B cell (primary cell): Measurements from ENCODE around the gene HSD3B2. TPM values are rescaled to one million over a fixed set of nuclear protein-coding genes. Genes with fewer than 3 reads are reported as not detected.

Source experiments
- ATAC-seq: fragments of 200-7000 bp; cut with Tn5 transposase; one replicate; pipeline ENCODE4 v1.10.0; 2021; ENCODE audit warnings: low read depth, mild to moderate bottlenecking, moderate number of reproducible peaks, moderate library complexity
- CTCF ChIA-PET: fragments of 350-600 bp; sonication (Branson Sonifier 250); formaldehyde crosslinking; loops from one replicate; lab custom pipeline; 2021; ENCODE audit warnings: antibody characterized with exemption, inconsistent platforms; lab: Charles Lee
- POLR2A ChIA-PET: fragments of 350-600 bp; sonication (Branson Sonifier 250); formaldehyde crosslinking; loops from one replicate; lab custom pipeline; 2021; ENCODE audit warnings: antibody characterized with exemption; lab: Charles Lee
- DNase-seq: peaks from one replicate; pipeline ENCODE4 v3.0.0; 2013
- H2AFZ ChIP-seq: 2 replicates; pipeline ENCODE4 v1.6.1; 2012; ENCODE audit warnings: mild to moderate bottlenecking, low read depth, low read length; ENCODE audit not compliant: insufficient read depth, poor library complexity, severe bottlenecking
- H3K27ac ChIP-seq, 2 donors: 1 replicate in 1 of 2; 2 replicates in 1 of 2; pipeline ENCODE4 v1.5.1; 2012 to 2013; ENCODE audit warnings: low read length in 2 of 2, mild to moderate bottlenecking in 2 of 2, moderate library complexity in 1 of 2
- H3K27me3 ChIP-seq, 4 experiments: fragments of 200-600 bp in 1 of 4; sonication (generic) in 1 of 4; replicated peaks in 1 of 4; 1 replicate in 2 of 4; 2 replicates in 2 of 4; pipeline versions ENCODE4 v1.6.1 to v1.7.0; 2013 to 2016; ENCODE audit warnings: low read length in 3 of 4, mild to moderate bottlenecking in 2 of 4, mixed read lengths in 1 of 4, moderate library complexity in 1 of 4; ENCODE audit not compliant: insufficient read depth in 4 of 4, control insufficient read depth in 3 of 4; ENCODE audit errors: control extremely low read depth in 1 of 4
- H3K36me3 ChIP-seq, 2 experiments: replicated peaks in 1 of 2; 1 replicate in 1 of 2; 2 replicates in 1 of 2; pipeline versions ENCODE4 v1.6.1 to v1.7.1; 2013; ENCODE audit warnings: low read length in 1 of 2; ENCODE audit not compliant: insufficient read depth in 2 of 2, control insufficient read depth in 1 of 2; ENCODE audit errors: control extremely low read depth in 1 of 2, extremely low read depth in 1 of 2
- H3K4me1 ChIP-seq, 2 donors: fragments of 200-600 bp in 1 of 2; sonication (generic) in 1 of 2; 1 replicate in 1 of 2; 2 replicates in 1 of 2; pipeline versions ENCODE4 v1.5.1 to v1.6.1; 2013 to 2017; ENCODE audit warnings: low read length in 2 of 2; ENCODE audit not compliant: control insufficient read depth in 2 of 2, insufficient read depth in 2 of 2
- H3K4me2 ChIP-seq: replicated peaks from 2 replicates; pipeline ENCODE3; 2012; ENCODE audit warnings: mild to moderate bottlenecking, low read depth, low read length; ENCODE audit not compliant: poor library complexity, severe bottlenecking
- H3K4me3 ChIP-seq, 5 experiments: fragments of 200-600 bp in 1 of 5; sonication (generic) in 1 of 5; 1 replicate in 3 of 5; 2 replicates in 2 of 5; pipeline versions ENCODE4 v1.5.1 to v1.7.0; 2011 to 2016; ENCODE audit warnings: low read length in 4 of 5, mild to moderate bottlenecking in 4 of 5, low read depth in 2 of 5, control low read depth in 1 of 5, moderate library complexity in 1 of 5; ENCODE audit not compliant: insufficient read depth in 1 of 5; ENCODE audit errors: control extremely low read depth in 1 of 5, extremely low read depth in 1 of 5
- H3K79me2 ChIP-seq: fragments of 200-600 bp; sonication (generic); one replicate; pipeline ENCODE4 v1.6.0; 2016; ENCODE audit warnings: low read length; ENCODE audit not compliant: control insufficient read depth, insufficient read depth
- H3K9ac ChIP-seq: fragments of 200-600 bp; sonication (generic); 2 replicates; pipeline ENCODE4 v1.6.1; 2017; ENCODE audit warnings: mild to moderate bottlenecking, low read length, moderate library complexity
- H3K9me3 ChIP-seq, 3 donors: one replicate each; pipeline versions ENCODE4 v1.6.1 to v1.7.1; 2013; ENCODE audit warnings: low read length in 2 of 3; ENCODE audit not compliant: control insufficient read depth in 2 of 3, insufficient read depth in 1 of 3; ENCODE audit errors: control extremely low read depth in 1 of 3
- H4K20me1 ChIP-seq: 2 replicates; pipeline ENCODE4 v1.6.0; 2012; ENCODE audit warnings: mild to moderate bottlenecking, low read length; ENCODE audit not compliant: insufficient read depth, control insufficient read depth, poor library complexity, severe bottlenecking
- H3K27ac Mint-ChIP-seq: one replicate; pipeline ENCODE4 v1.8.0; 2021; ENCODE audit warnings: mixed read lengths
- H3K27me3 Mint-ChIP-seq: one replicate; pipeline ENCODE4 v1.8.0; 2021; ENCODE audit warnings: mixed read lengths
- H3K4me1 Mint-ChIP-seq: one replicate; pipeline ENCODE4 v1.8.0; 2021; ENCODE audit warnings: mixed read lengths
- H3K4me3 Mint-ChIP-seq: one replicate; pipeline ENCODE4 v1.8.0; 2021; ENCODE audit warnings: mixed read lengths
- H3K9me3 Mint-ChIP-seq: one replicate; pipeline ENCODE4 v1.8.0; 2022; ENCODE audit warnings: mixed read lengths; ENCODE audit not compliant: insufficient read depth
- EZH2 ChIP-seq: IDR thresholded peaks from 2 replicates; pipeline ENCODE4 v1.6.1; 2012; ENCODE audit warnings: borderline replicate concordance, low read depth, mild to moderate bottlenecking, moderate library complexity, low read length; ENCODE audit not compliant: insufficient read depth, poor library complexity, severe bottlenecking
- WGBS: methylation state at CpG from one replicate; pipeline ENCODE4 v1.1.5; 2013; ENCODE audit warnings: missing lambda C conversion rate; ENCODE audit not compliant: insufficient coverage; 5-methylcytosine and 5-hydroxymethylcytosine counted together
- intact Hi-C: fragments of 100-400 bp; cut with micrococcal nuclease; formaldehyde crosslinking; loops from one replicate; pipeline ENCODE4 v1.10.0; 2022
- polyA plus RNA-seq: library from polyadenylated mRNA; depleted of rRNA; stranded (reverse); fragments of >200 nt; gene quantifications from 2 replicates; pipeline ENCODE4 v1.2.3, GENCODE V29; 2012
- total RNA-seq, 2 donors: library from RNA; stranded (reverse); fragments of 120-200 nt in 1 of 2; gene quantifications; 1 replicate in 1 of 2; 2 replicates in 1 of 2; pipeline versions ENCODE4 v1.2.3 to v1.2.4, GENCODE V29; 2013 to 2022
- TF ChIP-seq, protein P1 (sequence below): fragments of 200-600 bp; IDR thresholded peaks from one replicate; pipeline ENCODE4 v1.8.0; 2022; ENCODE audit warnings: antibody characterized with exemption, mild to moderate bottlenecking

HSD3B2 gene
- total and polyA plus RNA-seq, 2 donors (not counting 1 experiment from before 2014, with no cell fraction given): not detected

DNA sequence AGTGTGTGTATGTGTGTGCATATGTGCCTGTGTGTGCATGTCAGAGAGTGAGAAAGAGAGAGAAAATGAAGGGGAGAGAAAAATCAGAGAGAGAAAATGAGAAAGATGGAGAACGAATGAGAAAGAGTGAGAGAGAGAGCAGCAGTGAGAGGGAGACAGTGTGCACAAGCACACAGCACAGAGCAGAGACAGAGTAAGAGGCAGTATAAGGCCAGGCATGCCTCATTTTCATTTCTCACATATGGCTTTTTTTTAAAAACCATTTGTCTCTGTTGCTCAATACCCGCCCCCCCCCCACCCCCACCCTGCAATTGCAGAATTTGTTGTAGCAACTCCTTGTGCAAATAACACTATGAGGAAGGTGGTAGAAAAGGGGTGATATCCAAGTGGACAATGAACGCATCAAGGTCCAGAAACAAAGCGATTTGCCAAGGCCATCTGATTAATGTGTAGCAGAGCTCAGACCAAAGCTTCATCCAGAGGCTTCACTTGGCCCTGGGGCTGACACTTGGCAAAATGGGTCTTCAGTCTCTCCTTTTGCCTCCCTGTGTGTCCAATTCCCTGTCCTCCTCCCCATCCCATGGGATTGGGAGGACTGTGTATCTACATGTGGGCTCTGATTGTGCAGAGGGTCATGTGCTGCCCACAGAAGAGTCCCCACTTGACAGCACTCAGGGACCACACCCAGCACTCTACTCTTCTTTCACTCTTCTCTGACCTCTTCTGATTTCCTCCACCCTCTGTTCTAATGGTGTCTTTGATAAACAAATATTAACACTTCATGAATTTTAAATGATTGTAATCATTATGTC, 53.1 kb downstream of the HSD3B2 start:
- TF ChIP-seq EZH2: no peak
- TF ChIP-seq, protein P1, sequence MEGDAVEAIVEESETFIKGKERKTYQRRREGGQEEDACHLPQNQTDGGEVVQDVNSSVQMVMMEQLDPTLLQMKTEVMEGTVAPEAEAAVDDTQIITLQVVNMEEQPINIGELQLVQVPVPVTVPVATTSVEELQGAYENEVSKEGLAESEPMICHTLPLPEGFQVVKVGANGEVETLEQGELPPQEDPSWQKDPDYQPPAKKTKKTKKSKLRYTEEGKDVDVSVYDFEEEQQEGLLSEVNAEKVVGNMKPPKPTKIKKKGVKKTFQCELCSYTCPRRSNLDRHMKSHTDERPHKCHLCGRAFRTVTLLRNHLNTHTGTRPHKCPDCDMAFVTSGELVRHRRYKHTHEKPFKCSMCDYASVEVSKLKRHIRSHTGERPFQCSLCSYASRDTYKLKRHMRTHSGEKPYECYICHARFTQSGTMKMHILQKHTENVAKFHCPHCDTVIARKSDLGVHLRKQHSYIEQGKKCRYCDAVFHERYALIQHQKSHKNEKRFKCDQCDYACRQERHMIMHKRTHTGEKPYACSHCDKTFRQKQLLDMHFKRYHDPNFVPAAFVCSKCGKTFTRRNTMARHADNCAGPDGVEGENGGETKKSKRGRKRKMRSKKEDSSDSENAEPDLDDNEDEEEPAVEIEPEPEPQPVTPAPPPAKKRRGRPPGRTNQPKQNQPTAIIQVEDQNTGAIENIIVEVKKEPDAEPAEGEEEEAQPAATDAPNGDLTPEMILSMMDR: no peak
- no peak for ATAC-seq
- H3K27ac Mint-ChIP-seq: no peak overlapping the region
- Histone ChIP-seq H3K27ac (no peak overlapping the region), H3K36me3 (no peaks in the 10 kb centered on the region), H3K4me1 (no peaks in the 10 kb centered on the region), H3K9me3 (no peaks in the 10 kb centered on the region), H2AFZ (no peak overlapping the region), H3K4me2 (no peak overlapping the region), H3K79me2 (no peaks in the 10 kb centered on the region), H3K9ac (no peak overlapping the region), H3K4me3 (no peak overlapping the region), H3K27me3 (no peaks in the 10 kb centered on the region), H4K20me1 (no peaks in the 10 kb centered on the region)
- no peaks in the 10 kb centered on the region for H3K4me1 Mint-ChIP-seq
- ChIA-PET CTCF (no interaction called here), POLR2A (no interaction called here)
- H3K9me3 Mint-ChIP-seq: no peaks in the 10 kb centered on the region
- intact Hi-C loops: no loop called here
- WGBS: 87% methylated on average over 3 of the region's 4 CpGs
- no peak overlapping the region for H3K4me3 Mint-ChIP-seq
- H3K27me3 Mint-ChIP-seq: peaks cover 5% of the 10 kb centered on the region
- DNase-seq: no peak

DNA sequence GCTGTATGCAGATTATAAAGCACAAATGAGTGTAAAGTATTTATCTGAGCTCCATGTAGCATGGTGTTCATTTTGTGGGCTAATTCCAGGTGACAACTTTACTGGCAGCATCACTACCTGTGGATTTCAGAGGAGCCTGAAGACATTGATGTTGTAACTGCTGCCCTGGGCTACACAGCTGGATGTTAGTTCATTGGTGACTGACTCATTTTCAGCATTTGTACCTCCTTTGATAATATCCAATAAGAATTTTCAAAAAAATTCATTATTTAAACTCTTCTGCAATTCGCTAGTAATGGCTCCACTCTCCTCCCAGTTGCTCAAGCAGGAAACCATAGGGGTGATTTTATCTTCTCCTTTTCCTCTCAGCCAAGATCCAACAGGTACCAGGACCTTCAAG, 54.8 kb downstream of the HSD3B2 start:
- intact Hi-C loops: no loop called here
- POLR2A ChIA-PET: no interaction called here
- Histone ChIP-seq H3K36me3 (no peaks in the 10 kb centered on the region), H4K20me1 (no peaks in the 10 kb centered on the region), H3K27ac (no peak overlapping the region), H3K4me1 (no peaks in the 10 kb centered on the region), H3K9ac (no peak overlapping the region), H3K9me3 (no peaks in the 10 kb centered on the region), H3K4me3 (no peak overlapping the region), H2AFZ (no peak overlapping the region), H3K27me3 (no peaks in the 10 kb centered on the region), H3K4me2 (no peak overlapping the region), H3K79me2 (no peaks in the 10 kb centered on the region)
- TF ChIP-seq, protein P1: no peak
- TF ChIP-seq EZH2: no peak
- Mint-ChIP-seq H3K27me3 (peaks cover 5% of the 10 kb centered on the region), H3K4me3 (no peak overlapping the region), H3K4me1 (no peaks in the 10 kb centered on the region), H3K9me3 (no peaks in the 10 kb centered on the region), H3K27ac (no peak overlapping the region)
- ATAC-seq: no peak
- no peak for DNase-seq
- CTCF ChIA-PET: interaction anchor here (0.7 kb wide), 1 partner anchor 159 kb away, joined by 3 read pairs; no protein-coding TSS in a partner anchor
- WGBS: 71% methylated on average over 1 of the region's 1 CpG
